Heart left ventricle (tissue), 16 donors: ENCODE data around the gene DAB1. TPM values are rescaled to one million over a fixed set of nuclear protein-coding genes. Genes with fewer than 3 reads are reported as not detected.

Experiments used
- ATAC-seq, 4 donors: fragments of 200-7000 bp; cut with Tn5 transposase; one replicate each; pipeline ENCODE4 v1.9.1; 2020 to 2022; ENCODE audit warnings: moderate library complexity in 4 of 4, mild to moderate bottlenecking in 3 of 4, moderate number of reproducible peaks in 1 of 4
- DNase-seq, 5 donors: peaks; one replicate each; pipeline ENCODE4 v3.0.0-alpha.2; 2020
- H3K27ac ChIP-seq, 12 donors: fragments of 200-600 bp; sonication (generic) in 4 of 12; one replicate each; pipeline versions ENCODE4 v1.5.0 to v1.8.0; 2016 to 2022; ENCODE audit warnings: mild to moderate bottlenecking in 2 of 12
- H3K27me3 ChIP-seq, 9 donors: fragments of 200-600 bp; sonication (generic) in 2 of 9; one replicate each; pipeline versions ENCODE4 v1.5.1 to v1.8.0; 2016 to 2022; ENCODE audit warnings: mild to moderate bottlenecking in 3 of 9
- H3K36me3 ChIP-seq, 9 donors: fragments of 200-600 bp; sonication (generic) in 2 of 9; one replicate each; pipeline versions ENCODE4 v1.5.0 to v1.8.0; 2018 to 2022; ENCODE audit warnings: mild to moderate bottlenecking in 2 of 9
- H3K4me1 ChIP-seq, 12 donors: fragments of 200-600 bp; sonication (generic) in 4 of 12; one replicate each; pipeline versions ENCODE4 v1.5.0 to v1.8.0; 2016 to 2022; ENCODE audit warnings: mild to moderate bottlenecking in 3 of 12
- H3K4me3 ChIP-seq, 12 donors: fragments of 200-600 bp; sonication (generic) in 4 of 12; one replicate each; pipeline versions ENCODE4 v1.5.0 to v1.8.0; 2017 to 2022; ENCODE audit warnings: mild to moderate bottlenecking in 9 of 12, moderate library complexity in 4 of 12
- H3K9me3 ChIP-seq, 12 donors: fragments of 200-600 bp; sonication (generic) in 4 of 12; one replicate each; pipeline versions ENCODE4 v1.5.0 to v1.8.0; 2016 to 2022; ENCODE audit warnings: mild to moderate bottlenecking in 1 of 12
- POLR2A ChIP-seq, 2 donors: fragments of 450-650 bp; IDR thresholded peaks; one replicate each; pipeline ENCODE4 v1.6.1; 2017; ENCODE audit warnings: antibody characterized with exemption in 2 of 2, mild to moderate bottlenecking in 2 of 2, moderate library complexity in 2 of 2
- WGBS, 4 donors: extraction: QIAGEN DNeasy Blood & Tissue Kit in 2 of 4; methylation state at CpG; one replicate each; pipeline versions ENCODE4 v1.1.5 to v1.1.7; 2013 to 2018; 5-methylcytosine and 5-hydroxymethylcytosine counted together
- intact Hi-C, 10 donors: fragments of 100-400 bp; cut with DNase I; formaldehyde crosslinking; loops; one replicate each; pipeline versions ENCODE4 v1.11.1 to v1.14.2; 2022
- polyA plus RNA-seq, 2 donors: library from polyadenylated mRNA; stranded (reverse); fragments of 200-250 nt; gene quantifications; one replicate each; pipeline ENCODE4 v1.2.3, GENCODE V29; 2013
- total RNA-seq, 9 donors: library from RNA; depleted of rRNA in 2 of 9; stranded (reverse); fragments of >200 nt in 2 of 9; fragmentation: NEBNext Ultra II Directional in 3 of 9; extraction: Animal tissue kit (Norgen Biotek cat#: 25700) in 3 of 9; gene quantifications; one replicate each; pipeline versions ENCODE4 v1.1.0 to v1.2.4, GENCODE V29; 2016 to 2023
- TF ChIP-seq, protein P1 (sequence below), 12 donors: fragments of 200-600 bp; sonication (generic) in 4 of 12; IDR thresholded peaks; one replicate each; pipeline versions ENCODE4 v1.5.0 to v1.8.0; 2018 to 2022; ENCODE audit warnings: antibody characterized with exemption in 12 of 12, mild to moderate bottlenecking in 5 of 12
- donor health status: ischemic (EF 13 %, LVEDD 7.1; RV severe dilation, severe dysfunction).
- donor health status: healthy with polysubstance abuse.
- donor health status: DM: no; HTN: yes; CAD: no.
- donor health status: DM: no; HTN: no; CAD: no.
- donor health status: ischemic (EF 25% LVEDD 6.9; RV normal size, moderate dysfunction).
- donor health status: ischemic (EF 25% LVEDD 5.7; RV mildly dilated, moderate dysfunction).
- donor health status: healthy.
- donor health status: DM: yes; HTN: yes; CAD: no.
- donor health status: ischemic (EF 35%, LVEDD 5.7; RV mildly dilated, moderate dysfunction).
- donor health status: nonischemic (EF 11% LVEDD 7.7; RV severe dilation, severe dysfunction).
- donor health status: DM: yes; HTN: yes; CAD: no.
- donor health status: PGD.
- donor health status: ischemic (EF 29% LVEDD 5.4; RV normal size, mild dysfunction).
- donor health status: nonischemic (EF 23%, LVEDD 6.1; RV moderate dilation, normal function).

The DAB1 gene
- total and polyA plus RNA-seq, 11 donors = 0.26 to 28.8 (median 5.2) TPM

DNA sequence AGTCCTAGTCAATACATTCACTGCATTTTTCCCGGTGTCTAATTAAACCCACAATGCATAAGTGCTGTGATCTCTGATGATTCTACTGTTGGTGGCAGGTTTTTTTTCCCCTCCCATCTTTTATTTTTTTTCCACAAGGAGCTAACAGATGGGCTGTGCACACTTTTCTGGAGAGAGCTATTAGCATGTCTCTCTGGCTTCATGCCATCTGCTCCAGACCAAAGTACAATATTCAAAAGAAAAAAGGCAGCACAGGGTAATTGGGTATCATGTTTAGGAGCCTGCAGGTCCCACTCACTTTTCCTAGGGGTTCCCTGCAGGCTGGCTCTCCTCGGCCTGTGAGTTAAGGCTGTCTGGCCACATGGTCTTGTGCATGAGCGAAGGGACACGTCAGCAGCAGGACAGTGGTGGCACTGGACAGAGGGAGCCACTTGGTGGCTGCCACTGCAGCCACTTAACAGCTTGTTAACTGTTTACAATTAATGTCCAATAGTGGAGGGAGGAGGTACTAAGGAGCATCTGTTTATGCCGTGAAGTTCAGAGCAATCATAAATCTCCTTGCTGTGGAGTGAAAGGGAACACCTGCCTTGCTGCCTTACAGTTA, 404.5 kb downstream of the DAB1 start:
- ATAC-seq (no peak), DNase-seq (no peak)
- WGBS, 4 donors = 78 to 86% (median 82%) methylated on average over 5 of the region's 5 CpGs
- no peaks in the 10 kb centered on the region for H3K4me1 ChIP-seq
- no peaks in the 10 kb centered on the region for H3K27me3 ChIP-seq
- H3K36me3 ChIP-seq = no peaks in the 10 kb centered on the region
- intact Hi-C loops = no loop called here
- no peak for TF ChIP-seq POLR2A (IDR thresholded peaks at IDR 0.05)
- TF ChIP-seq, protein P1, sequence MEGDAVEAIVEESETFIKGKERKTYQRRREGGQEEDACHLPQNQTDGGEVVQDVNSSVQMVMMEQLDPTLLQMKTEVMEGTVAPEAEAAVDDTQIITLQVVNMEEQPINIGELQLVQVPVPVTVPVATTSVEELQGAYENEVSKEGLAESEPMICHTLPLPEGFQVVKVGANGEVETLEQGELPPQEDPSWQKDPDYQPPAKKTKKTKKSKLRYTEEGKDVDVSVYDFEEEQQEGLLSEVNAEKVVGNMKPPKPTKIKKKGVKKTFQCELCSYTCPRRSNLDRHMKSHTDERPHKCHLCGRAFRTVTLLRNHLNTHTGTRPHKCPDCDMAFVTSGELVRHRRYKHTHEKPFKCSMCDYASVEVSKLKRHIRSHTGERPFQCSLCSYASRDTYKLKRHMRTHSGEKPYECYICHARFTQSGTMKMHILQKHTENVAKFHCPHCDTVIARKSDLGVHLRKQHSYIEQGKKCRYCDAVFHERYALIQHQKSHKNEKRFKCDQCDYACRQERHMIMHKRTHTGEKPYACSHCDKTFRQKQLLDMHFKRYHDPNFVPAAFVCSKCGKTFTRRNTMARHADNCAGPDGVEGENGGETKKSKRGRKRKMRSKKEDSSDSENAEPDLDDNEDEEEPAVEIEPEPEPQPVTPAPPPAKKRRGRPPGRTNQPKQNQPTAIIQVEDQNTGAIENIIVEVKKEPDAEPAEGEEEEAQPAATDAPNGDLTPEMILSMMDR (IDR thresholded peaks at IDR 0.05) = no peak
- H3K9me3 ChIP-seq = no peaks in the 10 kb centered on the region
- no peak overlapping the region for H3K4me3 ChIP-seq
- no peak overlapping the region for H3K27ac ChIP-seq

DNA sequence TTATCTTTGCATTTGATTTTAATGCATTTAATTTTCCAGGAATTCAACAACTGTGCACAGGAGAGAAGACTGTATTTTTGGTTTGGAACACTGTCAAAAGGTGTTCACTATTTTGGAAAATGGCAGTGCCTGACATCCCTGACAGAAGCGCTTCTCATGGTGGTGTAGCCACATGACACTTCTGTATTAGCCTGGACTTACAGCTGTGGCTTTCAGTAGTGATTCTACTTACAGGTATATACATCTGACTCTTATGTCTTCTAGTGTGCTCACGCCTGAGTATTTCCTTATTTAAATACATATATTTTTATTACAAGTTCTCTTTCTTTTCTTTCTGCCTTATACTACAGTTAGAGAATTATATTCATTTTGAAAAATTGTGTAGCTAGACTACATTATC, 405.7 kb downstream of the DAB1 start:
- no peaks in the 10 kb centered on the region for H3K27me3 ChIP-seq
- ATAC-seq (no peak), DNase-seq (no peak)
- no peak overlapping the region for H3K27ac ChIP-seq
- peaks cover 0 to 7% (median 0%) of the 10 kb centered on the region in 12 donors for H3K4me1 ChIP-seq
- TF ChIP-seq, protein P1 (IDR thresholded peaks at IDR 0.05) = peak in 1 of 12 donors; percentile 2
- no peak for TF ChIP-seq POLR2A (IDR thresholded peaks at IDR 0.05)
- H3K36me3 ChIP-seq = no peaks in the 10 kb centered on the region
- intact Hi-C loops = no loop called here
- 89 to 92% (median 92%) methylated on average over 2 of the region's 2 CpGs for WGBS, 4 donors
- no peaks in the 10 kb centered on the region for H3K9me3 ChIP-seq
- no peak overlapping the region for H3K4me3 ChIP-seq

DNA sequence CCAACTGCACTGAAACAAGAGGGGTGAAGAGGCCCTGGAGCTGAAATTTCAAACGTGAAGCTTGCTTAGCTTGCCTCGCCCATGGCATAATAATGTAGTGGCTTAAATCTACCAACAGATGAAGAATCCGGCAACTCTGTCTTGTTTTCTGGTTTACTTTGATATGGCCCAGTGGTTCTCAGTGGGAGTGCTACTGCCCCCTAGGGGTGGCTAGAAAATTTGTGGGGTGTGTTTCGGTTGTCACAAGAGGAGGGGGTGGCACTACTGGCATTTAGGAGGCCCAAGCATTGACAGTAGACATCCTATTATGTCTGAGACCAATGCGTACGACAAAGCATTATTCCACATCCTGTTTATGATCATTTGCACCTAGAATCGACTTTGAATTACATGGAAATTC, 406.1 kb downstream of the DAB1 start:
- no peaks in the 10 kb centered on the region for H3K9me3 ChIP-seq

DNA sequence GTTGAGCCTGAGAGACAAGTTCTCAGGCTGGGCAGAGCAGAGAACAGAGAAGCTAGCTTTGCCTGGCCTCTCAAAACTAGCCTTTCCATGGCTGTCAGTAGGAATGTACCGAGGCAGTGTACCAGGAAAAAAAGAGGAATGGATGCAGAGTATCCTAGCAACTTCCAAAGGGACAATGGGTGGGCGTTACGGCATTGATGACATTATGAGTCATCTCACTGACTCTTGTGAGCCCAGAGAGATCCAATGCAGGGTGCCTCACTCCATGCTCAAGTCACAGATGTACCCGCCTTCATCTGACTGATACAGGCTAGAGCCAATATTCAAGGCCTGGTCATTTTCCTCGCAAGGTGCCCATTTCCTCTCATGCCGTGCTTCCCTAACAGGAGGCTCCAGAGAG, 406.7 kb downstream of the DAB1 start:
- peaks cover 0 to 16% (median 0%) of the 10 kb centered on the region in 12 donors for H3K4me1 ChIP-seq
- H3K36me3 ChIP-seq = no peaks in the 10 kb centered on the region
- H3K4me3 ChIP-seq = no peak overlapping the region
- WGBS, 4 donors = 85 to 87% (median 85%) methylated on average over 6 of the region's 6 CpGs
- no peak for DNase-seq
- no peaks in the 10 kb centered on the region for H3K27me3 ChIP-seq
- ATAC-seq = no peak
- TF ChIP-seq, protein P1 (IDR thresholded peaks at IDR 0.05) = no peak
- no peak for TF ChIP-seq POLR2A (IDR thresholded peaks at IDR 0.05)
- intact Hi-C loops = no loop called here
- no peaks in the 10 kb centered on the region for H3K9me3 ChIP-seq
- H3K27ac ChIP-seq = no peak overlapping the region

More for the DNA sequence above, 406.1 kb downstream of the DAB1 start:
- DNase-seq = no peak
- H3K4me1 ChIP-seq = peaks cover 0 to 11% (median 0%) of the 10 kb centered on the region in 12 donors
- no peaks in the 10 kb centered on the region for H3K36me3 ChIP-seq
- no peak overlapping the region for H3K4me3 ChIP-seq
- H3K27me3 ChIP-seq = no peaks in the 10 kb centered on the region
- H3K27ac ChIP-seq = no peak overlapping the region
- intact Hi-C loops = no loop called here
- TF ChIP-seq, protein P1 (IDR thresholded peaks at IDR 0.05) = peak in 6 of 12 donors; percentile 11 to 36 (median 23)
- no peak for TF ChIP-seq POLR2A (IDR thresholded peaks at IDR 0.05)
- 83 to 86% (median 84%) methylated on average over 7 of the region's 7 CpGs for WGBS, 4 donors
- ATAC-seq = no peak
